ENCODE measurements around the gene CALCOCO2.

DNA sequence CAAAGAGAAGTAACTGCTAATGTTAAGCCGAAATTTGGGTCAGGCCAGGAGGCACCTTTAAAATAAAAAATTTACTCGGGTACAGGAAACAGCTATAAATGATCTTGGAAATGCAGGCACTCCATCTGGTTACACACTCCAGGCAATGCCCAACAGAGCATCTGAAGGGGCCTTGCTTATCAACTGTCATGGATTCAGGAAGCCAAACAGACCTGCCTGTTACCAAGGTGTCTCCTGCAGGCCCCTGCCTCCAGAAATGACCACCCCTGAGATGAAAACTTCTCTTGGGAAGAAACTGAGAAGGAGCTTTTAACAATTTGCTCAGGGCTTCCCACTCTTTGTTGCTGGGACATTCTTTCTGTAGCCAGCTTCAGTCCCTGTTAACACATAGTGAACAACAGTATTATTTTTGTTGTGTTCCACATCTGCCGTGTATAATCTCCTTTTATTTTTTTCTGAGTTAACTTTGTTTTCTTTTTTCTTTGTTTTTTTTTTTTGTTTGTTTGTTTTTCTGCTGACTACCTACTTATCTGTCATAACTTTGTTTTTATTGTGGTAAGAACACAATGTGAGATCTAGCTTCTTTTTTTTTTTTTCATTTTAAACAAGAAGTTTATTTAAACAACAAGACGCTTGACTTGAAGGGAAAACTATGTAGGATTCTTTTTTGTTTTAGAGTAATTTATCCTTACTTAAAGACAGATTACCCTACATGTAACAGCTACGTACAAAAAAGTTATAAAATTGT lies 43.0 kb downstream of the CALCOCO2 start:
- TF ChIP-seq, protein P1, sequence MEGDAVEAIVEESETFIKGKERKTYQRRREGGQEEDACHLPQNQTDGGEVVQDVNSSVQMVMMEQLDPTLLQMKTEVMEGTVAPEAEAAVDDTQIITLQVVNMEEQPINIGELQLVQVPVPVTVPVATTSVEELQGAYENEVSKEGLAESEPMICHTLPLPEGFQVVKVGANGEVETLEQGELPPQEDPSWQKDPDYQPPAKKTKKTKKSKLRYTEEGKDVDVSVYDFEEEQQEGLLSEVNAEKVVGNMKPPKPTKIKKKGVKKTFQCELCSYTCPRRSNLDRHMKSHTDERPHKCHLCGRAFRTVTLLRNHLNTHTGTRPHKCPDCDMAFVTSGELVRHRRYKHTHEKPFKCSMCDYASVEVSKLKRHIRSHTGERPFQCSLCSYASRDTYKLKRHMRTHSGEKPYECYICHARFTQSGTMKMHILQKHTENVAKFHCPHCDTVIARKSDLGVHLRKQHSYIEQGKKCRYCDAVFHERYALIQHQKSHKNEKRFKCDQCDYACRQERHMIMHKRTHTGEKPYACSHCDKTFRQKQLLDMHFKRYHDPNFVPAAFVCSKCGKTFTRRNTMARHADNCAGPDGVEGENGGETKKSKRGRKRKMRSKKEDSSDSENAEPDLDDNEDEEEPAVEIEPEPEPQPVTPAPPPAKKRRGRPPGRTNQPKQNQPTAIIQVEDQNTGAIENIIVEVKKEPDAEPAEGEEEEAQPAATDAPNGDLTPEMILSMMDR (IDR thresholded peaks at IDR 0.05) = no peak
- TF ChIP-seq POLR2A (IDR thresholded peaks at IDR 0.05) = no peak

Measured in Peyer's patch (tissue), 4 donors.